WERI-Rb-1 (cell line): ENCODE results near the gene STAT3.
"Not testable (repeated sequence)": the region's sequence is repeated elsewhere in the genome, so short reads cannot be mapped to it uniquely, and the experiment has no call there.

ENCODE experiments used
- DNase-seq: peaks from one replicate; pipeline ENCODE4 v3.0.0-alpha.2; 2020
- H3K27ac ChIP-seq: fragments of 250-450 bp; sonication (Bioruptor Pico); 2 replicates; pipeline ENCODE4 v1.5.1; 2020; ENCODE audit warnings: mild to moderate bottlenecking, moderate library complexity
- H3K27me3 ChIP-seq: fragments of 250-450 bp; sonication (Bioruptor Pico); 2 replicates; pipeline ENCODE4 v1.5.1; 2021; ENCODE audit warnings: mild to moderate bottlenecking, low read depth, moderate library complexity; ENCODE audit not compliant: insufficient read depth, severe bottlenecking
- H3K36me3 ChIP-seq: fragments of 250-450 bp; sonication (Bioruptor Pico); 2 replicates; pipeline ENCODE4 v1.5.1; 2020; ENCODE audit warnings: mild to moderate bottlenecking, moderate library complexity
- H3K4me3 ChIP-seq: 2 replicates; pipeline ENCODE4 v1.5.1; 2011; ENCODE audit warnings: low read depth, mild to moderate bottlenecking, control low read depth, low read length
- H3K9me3 ChIP-seq: fragments of 250-450 bp; sonication (Bioruptor Pico); 2 replicates; pipeline ENCODE4 v1.5.1; 2021; ENCODE audit warnings: mild to moderate bottlenecking, moderate library complexity; ENCODE audit not compliant: severe bottlenecking
- CTCF ChIP-seq: IDR thresholded peaks from 2 replicates; pipeline ENCODE4 v1.5.1; 2011; ENCODE audit warnings: low read depth, mild to moderate bottlenecking, control low read depth, inconsistent platforms, low read length

Gene STAT3

GRCh38 chr17:42365136-42365535 is 23.1 kb downstream of the STAT3 start:
- H3K36me3 ChIP-seq = no peaks in the 10 kb centered on the region
- no peak for DNase-seq
- H3K4me3 ChIP-seq = no peak overlapping the region
- H3K27ac ChIP-seq = no peak overlapping the region
- no peak for TF ChIP-seq CTCF
- no peaks in the 10 kb centered on the region for H3K9me3 ChIP-seq
- peaks cover 23% of the 10 kb centered on the region for H3K27me3 ChIP-seq

DNA sequence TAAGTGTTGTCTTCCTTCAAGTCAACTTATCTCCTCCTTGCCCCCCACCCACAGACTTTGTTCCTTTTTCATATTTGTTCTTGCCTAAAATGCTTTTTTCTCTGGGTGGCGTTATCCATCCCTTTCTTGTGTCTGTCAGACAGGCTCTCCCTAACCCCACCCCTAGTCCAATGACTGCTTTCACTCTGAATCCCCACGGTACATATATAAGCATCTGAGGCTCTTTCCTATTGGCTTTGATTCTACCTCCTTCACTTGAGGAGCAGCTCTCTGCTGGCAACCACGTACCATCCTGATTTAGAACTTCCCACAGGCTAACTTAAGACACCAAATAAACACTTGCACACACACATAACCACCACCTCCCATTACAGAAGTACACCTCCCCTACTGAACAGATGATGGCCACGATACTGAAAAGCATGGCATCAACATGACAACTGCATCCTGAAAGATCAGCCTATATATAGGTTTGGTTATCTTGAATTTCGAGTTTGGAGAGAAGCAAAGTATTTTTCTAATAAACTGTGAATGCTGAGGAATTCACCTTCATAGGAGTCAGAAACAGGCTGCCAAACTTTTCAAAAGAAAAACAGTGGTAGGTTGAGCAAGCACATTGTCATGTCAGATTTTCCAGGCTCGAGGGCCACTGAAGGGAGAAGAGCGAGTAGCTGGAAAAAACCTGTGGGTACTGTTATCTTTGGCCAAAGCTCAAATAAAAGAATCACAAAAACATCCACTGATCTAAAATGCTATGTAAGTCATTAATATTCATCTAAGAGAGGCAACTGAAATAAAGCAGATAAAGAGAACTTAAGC is 24.3 kb downstream of the STAT3 start:
- TF ChIP-seq CTCF = no peak
- no peak overlapping the region for H3K27ac ChIP-seq
- peaks cover 30% of the 10 kb centered on the region for H3K27me3 ChIP-seq
- no peaks in the 10 kb centered on the region for H3K36me3 ChIP-seq
- DNase-seq = no peak
- no peaks in the 10 kb centered on the region for H3K9me3 ChIP-seq
- no peak overlapping the region for H3K4me3 ChIP-seq

DNA sequence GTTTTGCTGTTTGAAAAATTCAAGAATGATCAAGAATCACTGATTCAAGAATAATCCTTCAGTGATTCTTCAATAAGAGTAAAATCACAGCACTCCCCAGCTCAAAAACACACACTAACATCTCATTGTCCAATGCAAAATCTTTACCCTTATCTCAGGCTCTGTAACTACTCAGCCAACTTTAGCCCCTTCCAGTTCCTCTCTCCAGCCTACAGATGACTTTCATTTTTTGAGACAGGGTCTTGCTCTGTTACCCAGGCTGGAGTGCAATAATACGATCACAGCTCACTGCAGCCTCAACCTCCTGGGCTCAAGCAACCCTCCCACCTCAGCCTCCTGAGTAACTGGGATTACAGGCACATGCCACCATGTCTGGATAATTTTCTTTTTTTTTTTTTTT is 25.0 kb downstream of the STAT3 start:
- no peak for TF ChIP-seq CTCF
- Histone ChIP-seq H3K9me3 (no peaks in the 10 kb centered on the region), H3K27me3 (peaks cover 35% of the 10 kb centered on the region), H3K4me3 (no peak overlapping the region), H3K36me3 (no peaks in the 10 kb centered on the region), H3K27ac (no peak overlapping the region)
- DNase-seq = no peak

- no peak for DNase-seq
Measured at GRCh38 chr17:42362245-42362961, 25.8 kb downstream of the STAT3 start.

DNA sequence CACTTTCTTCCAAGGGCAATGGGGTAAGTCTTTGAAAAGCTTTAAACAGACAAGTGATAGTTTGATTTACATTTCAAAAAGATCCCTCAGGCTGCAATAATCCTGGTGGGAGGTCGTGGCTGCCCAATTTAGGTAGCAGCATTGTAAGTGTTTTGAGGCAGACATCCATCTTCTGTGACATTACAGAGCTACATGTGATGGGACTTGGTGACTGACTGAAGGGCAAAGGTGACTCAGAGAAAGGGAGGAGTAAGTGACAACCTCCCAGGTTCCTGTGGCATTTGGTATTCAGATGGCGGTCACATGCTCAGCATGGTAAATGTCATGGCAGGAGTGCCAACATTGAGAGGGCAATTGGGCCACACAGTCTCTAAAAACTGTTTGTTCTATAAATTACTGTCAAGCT is 26.5 kb downstream of the STAT3 start:
- H3K27ac ChIP-seq = no peak overlapping the region
- H3K9me3 ChIP-seq = no peaks in the 10 kb centered on the region
- no peaks in the 10 kb centered on the region for H3K36me3 ChIP-seq
- TF ChIP-seq CTCF = no peak
- peaks cover 36% of the 10 kb centered on the region for H3K27me3 ChIP-seq
- DNase-seq = no peak
- H3K4me3 ChIP-seq = no peak overlapping the region

More at GRCh38 chr17:42362245-42362961, 25.8 kb downstream of the STAT3 start:
- Histone ChIP-seq H3K4me3 (no peak overlapping the region), H3K36me3 (no peaks in the 10 kb centered on the region), H3K27ac (no peak overlapping the region), H3K9me3 (no peaks in the 10 kb centered on the region), H3K27me3 (peaks cover 36% of the 10 kb centered on the region)
- TF ChIP-seq CTCF = no peak

DNA sequence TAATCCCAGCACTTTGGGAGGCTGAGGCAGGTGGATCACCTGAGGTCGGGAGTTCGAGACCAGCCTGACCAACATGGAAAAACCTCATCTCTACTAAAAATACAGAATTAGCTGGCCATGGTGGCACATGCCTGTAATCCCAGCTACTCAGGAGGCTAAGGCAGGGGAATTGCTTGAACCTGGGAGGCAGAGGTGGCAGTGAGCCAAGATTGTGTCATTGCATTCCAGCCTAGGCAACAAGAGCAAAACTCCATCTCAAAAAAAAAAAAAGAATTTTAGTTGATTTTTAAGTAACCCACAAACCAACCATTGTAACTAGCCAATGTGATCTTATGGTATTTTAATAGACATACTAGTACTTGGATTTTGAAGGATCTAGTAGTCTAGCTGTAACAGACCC is 27.9 kb downstream of the STAT3 start:
- not testable (repeated sequence) for H3K9me3 ChIP-seq
- peaks cover 34% of the 10 kb centered on the region for H3K27me3 ChIP-seq

More for the DNA sequence above, 27.9 kb downstream of the STAT3 start:
- H3K27ac ChIP-seq, DNase-seq, H3K36me3 ChIP-seq, H3K4me3 ChIP-seq: not testable (repeated sequence)
